ENCODE results near the gene TGIF2.

TGIF2 gene

GRCh38 chr20:36573103-36573797 is at the start of gene TGIF2:
Gene TGIF2 (plus strand): TSS chr20:36573597. CDS start chr20:36578775, 5,178 bp downstream.
- no peak for DNase-seq (ENCODE audit: low read depth)

GRCh38 chr20:36525620-36526365 is 47.6 kb upstream of the TGIF2 start:
- DNase-seq (ENCODE audit: low read depth): no peak

GRCh38 chr20:36526521-36527011 is 46.8 kb upstream of the TGIF2 start:
- DNase-seq (ENCODE audit: low read depth): no peak

DNA sequence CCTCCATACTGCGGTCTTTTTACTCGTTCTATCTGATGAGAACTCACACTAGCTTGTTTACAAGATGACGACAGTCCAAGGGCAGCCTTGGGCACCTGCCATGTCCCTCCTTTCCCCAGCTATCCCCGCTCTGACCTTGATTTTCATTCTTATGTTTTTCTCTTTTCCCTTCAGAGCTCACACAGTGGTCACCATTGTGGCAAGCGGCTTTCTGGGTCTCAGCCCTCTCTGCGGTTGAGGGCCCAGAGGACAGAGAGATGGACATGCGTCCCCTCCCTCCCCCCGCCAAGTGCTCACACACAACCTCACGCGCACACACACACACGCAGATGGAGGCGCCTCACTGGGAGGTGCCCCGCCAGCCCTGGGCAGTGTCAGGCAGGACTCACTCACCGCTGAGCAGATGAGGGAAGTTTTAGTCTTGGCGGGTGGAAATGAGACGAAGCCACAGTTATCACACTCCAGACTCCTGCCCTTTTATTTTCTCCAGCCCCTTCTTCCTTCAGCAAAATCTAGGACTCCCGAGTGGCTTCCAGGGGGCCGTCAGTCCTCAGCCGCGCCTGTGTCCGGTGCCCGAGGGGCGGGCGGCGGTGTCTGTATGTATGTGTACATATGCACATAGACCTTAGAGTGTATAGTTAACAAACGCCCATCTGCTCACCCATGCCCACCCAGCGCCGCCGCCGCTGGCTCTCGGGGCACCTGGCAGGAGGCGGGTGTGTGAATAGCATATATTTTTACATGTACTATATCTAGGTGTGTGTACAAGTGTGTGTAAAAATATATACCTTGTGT is 45.9 kb upstream of the TGIF2 start:
- DNase-seq (ENCODE audit: low read depth): no peak

GRCh38 chr20:36528176-36528874 is 45.1 kb upstream of the TGIF2 start:
- DNase-seq (ENCODE audit: low read depth): no peak

GRCh38 chr20:36528875-36529417 is 44.5 kb upstream of the TGIF2 start:
- DNase-seq (ENCODE audit: low read depth): no peak

GRCh38 chr20:36532388-36532787 is 41.0 kb upstream of the TGIF2 start:
- no peak for DNase-seq (ENCODE audit: low read depth)

GRCh38 chr20:36532822-36533221 is 40.6 kb upstream of the TGIF2 start:
- no peak for DNase-seq (ENCODE audit: low read depth)

GRCh38 chr20:36538026-36538722 is 35.2 kb upstream of the TGIF2 start:
- DNase-seq (ENCODE audit: low read depth): no peak

GRCh38 chr20:36540551-36541211 is 32.7 kb upstream of the TGIF2 start:
- no peak for DNase-seq (ENCODE audit: low read depth)

GRCh38 chr20:36541227-36541767 is 32.1 kb upstream of the TGIF2 start, which contains the start of gene MYL9:
Gene MYL9 (plus strand): TSS chr20:36541519. CDS start chr20:36544885, 3,366 bp downstream.
- no peak for DNase-seq (ENCODE audit: low read depth)

- DNase-seq (ENCODE audit: low read depth): no peak
Observed at GRCh38 chr20:36541768-36542488, 31.5 kb upstream of the TGIF2 start.

GRCh38 chr20:36542516-36543183 is 30.7 kb upstream of the TGIF2 start:
- no peak for DNase-seq (ENCODE audit: low read depth)

- peak; percentile 73 for DNase-seq (ENCODE audit: low read depth)
Observed at GRCh38 chr20:36543184-36544133, 29.9 kb upstream of the TGIF2 start.

GRCh38 chr20:36544134-36545018 is 29.0 kb upstream of the TGIF2 start:
- DNase-seq (ENCODE audit: low read depth): peak; percentile 56

- no peak for DNase-seq (ENCODE audit: low read depth)
Observed at GRCh38 chr20:36546111-36546736, 27.2 kb upstream of the TGIF2 start.
